ENCODE measurements around the gene BDKRB2.
"Not testable (repeated sequence)": the region's sequence is repeated elsewhere in the genome, so short reads cannot be mapped to it uniquely, and the experiment has no call there.

Gene BDKRB2

DNA sequence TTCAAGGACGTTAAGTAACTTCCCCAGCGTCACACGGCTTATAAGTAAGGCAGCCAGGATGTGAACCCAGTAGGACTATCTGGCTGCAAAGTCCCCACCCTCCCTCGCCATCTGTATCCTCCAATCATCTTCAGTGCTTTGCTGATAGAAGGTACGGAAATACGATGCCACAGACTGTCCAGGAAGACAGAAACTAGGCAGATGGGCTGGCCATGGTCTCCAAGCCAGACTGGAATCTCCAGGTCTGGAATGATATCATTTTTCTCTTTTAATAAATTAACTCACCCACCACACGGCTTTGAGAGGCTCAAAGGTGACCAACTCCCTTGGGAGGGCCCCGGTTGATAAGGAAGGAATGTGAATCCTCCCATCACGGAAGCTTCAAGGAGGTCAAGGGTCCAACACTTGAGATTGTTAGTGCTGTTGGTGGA lies 35.1 kb downstream of the BDKRB2 start:
- Mint-ChIP-seq H3K4me3 (no peak overlapping the region), H3K36me3 (ENCODE audit: low read depth) (no peaks in the 10 kb centered on the region), H3K27ac (no peak overlapping the region), H3K9me3 (no peaks in the 10 kb centered on the region), H3K4me1 (ENCODE audit: low read depth) (peaks cover 2% of the 10 kb centered on the region), H3K27me3 (ENCODE audit: low read depth) (no peaks in the 10 kb centered on the region)

DNA sequence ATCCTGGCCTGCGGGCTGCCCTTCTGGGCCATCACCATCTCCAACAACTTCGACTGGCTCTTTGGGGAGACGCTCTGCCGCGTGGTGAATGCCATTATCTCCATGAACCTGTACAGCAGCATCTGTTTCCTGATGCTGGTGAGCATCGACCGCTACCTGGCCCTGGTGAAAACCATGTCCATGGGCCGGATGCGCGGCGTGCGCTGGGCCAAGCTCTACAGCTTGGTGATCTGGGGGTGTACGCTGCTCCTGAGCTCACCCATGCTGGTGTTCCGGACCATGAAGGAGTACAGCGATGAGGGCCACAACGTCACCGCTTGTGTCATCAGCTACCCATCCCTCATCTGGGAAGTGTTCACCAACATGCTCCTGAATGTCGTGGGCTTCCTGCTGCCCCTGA lies 36.0 kb downstream of the BDKRB2 start:
- H3K36me3 Mint-ChIP-seq (ENCODE audit: low read depth): no peaks in the 10 kb centered on the region
- no peak overlapping the region for H3K4me3 Mint-ChIP-seq
- H3K27ac Mint-ChIP-seq: no peak overlapping the region
- H3K9me3 Mint-ChIP-seq: no peaks in the 10 kb centered on the region
- no peaks in the 10 kb centered on the region for H3K4me1 Mint-ChIP-seq (ENCODE audit: low read depth)
- H3K27me3 Mint-ChIP-seq (ENCODE audit: low read depth): no peaks in the 10 kb centered on the region

DNA sequence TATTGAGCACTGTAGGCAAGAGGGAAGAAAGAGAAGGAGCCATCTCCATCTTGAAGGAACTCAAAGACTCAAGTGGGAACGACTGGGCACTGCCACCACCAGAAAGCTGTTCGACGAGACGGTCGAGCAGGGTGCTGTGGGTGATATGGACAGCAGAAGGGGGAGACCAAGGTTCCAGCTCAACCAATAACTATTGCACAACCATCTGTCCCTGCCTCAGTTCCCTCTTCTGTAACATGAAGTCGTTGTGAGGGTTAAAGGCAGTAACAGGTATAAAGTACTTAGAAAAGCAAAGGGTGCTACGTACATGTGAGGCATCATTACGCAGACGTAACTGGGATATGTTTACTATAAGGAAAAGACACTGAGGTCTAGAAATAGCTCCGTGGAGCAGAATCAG lies 37.5 kb downstream of the BDKRB2 start:
- Mint-ChIP-seq H3K4me1 (ENCODE audit: low read depth) (no peaks in the 10 kb centered on the region), H3K9me3 (no peaks in the 10 kb centered on the region), H3K36me3 (ENCODE audit: low read depth) (no peaks in the 10 kb centered on the region), H3K27me3 (ENCODE audit: low read depth) (peaks cover 2% of the 10 kb centered on the region), H3K4me3 (no peak overlapping the region), H3K27ac (no peak overlapping the region)

DNA sequence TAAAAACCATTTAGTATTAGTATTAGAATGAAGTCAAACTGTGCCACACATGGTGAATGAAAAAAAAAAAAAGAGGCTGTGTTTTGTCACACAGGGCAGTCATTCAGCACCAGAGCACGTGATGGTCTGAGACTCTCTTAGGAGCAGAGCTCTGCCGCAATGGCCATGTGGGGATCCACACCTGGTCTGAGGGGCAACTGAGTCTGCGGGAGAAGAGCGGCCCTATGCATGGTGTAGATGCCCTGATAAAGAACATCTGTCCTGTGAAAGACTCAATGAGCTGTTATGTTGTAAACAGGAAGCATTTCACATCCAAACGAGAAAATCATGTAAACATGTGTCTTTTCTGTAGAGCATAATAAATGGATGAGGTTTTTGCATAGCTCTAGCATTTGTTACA lies 39.1 kb downstream of the BDKRB2 start:
- no peak overlapping the region for H3K27ac Mint-ChIP-seq
- no peaks in the 10 kb centered on the region for H3K4me1 Mint-ChIP-seq (ENCODE audit: low read depth)
- H3K4me3 Mint-ChIP-seq: no peak overlapping the region
- H3K36me3 Mint-ChIP-seq (ENCODE audit: low read depth): no peaks in the 10 kb centered on the region
- peaks cover 7% of the 10 kb centered on the region for H3K27me3 Mint-ChIP-seq (ENCODE audit: low read depth)
- no peaks in the 10 kb centered on the region for H3K9me3 Mint-ChIP-seq

DNA sequence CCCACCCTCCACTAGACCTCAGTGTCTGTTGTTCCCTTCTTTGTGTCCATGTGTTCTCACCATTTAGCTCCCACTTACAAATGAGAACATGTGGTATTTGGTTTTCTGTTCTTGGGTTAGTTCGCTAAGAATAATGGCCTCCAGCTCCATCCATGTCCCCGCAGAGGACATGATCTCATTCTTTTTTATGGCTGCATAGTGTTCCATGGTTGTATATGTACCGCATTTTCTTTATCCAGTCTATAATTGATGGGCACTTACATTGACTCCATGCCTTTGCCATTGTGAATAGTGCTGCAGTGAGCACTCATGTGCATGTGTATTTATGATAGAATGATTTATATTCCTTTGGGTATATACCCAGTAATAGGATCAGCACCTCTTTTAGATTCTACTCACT lies 40.4 kb downstream of the BDKRB2 start:
- not testable (repeated sequence) for H3K27ac Mint-ChIP-seq; H3K36me3 Mint-ChIP-seq (ENCODE audit: low read depth); H3K9me3 Mint-ChIP-seq; H3K4me3 Mint-ChIP-seq; H3K4me1 Mint-ChIP-seq (ENCODE audit: low read depth)
- H3K27me3 Mint-ChIP-seq (ENCODE audit: low read depth): peaks cover 10% of the 10 kb centered on the region

DNA sequence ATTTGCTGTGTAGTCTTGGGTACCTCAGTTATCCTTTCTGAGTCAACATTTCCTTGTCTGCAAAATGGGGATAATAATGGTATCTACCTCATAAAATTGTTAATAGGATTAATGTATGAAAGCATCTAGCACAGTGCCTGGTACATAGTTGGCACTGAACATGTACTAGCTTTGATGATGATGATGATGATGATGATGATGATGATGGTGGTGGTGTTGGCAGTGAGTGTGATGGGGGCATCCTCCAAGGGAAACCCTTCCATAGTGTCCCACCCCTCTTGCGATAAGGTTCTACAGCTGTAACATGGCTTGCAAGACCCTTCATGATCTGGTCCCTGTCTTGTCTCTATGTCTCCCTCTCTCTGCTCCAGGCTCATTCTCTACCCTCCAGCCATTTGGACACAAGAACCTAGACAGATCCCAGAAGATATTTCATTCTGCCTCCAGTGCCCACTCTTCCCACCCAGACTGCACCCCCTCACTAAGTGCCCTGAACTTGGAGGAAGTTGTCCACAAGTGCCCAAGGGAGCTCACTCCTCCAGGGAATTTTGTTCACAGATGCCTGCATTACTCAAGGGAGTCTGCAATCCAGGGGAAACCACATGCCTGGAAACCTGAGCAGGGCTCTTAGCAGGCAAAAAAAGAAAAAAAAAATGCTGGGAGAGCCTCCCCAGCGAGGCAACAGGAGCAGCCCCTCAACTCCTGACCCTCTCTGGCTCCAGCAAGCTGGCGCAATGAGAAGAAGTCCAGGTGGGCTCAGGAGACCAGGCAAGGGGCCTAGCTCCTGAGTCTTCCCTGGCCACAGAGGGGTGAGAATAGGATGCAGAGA lies 41.3 kb downstream of the BDKRB2 start:
- H3K27ac Mint-ChIP-seq: no peak overlapping the region
- no peaks in the 10 kb centered on the region for H3K4me1 Mint-ChIP-seq (ENCODE audit: low read depth)
- H3K36me3 Mint-ChIP-seq (ENCODE audit: low read depth): no peaks in the 10 kb centered on the region
- H3K9me3 Mint-ChIP-seq: no peaks in the 10 kb centered on the region
- peaks cover 10% of the 10 kb centered on the region for H3K27me3 Mint-ChIP-seq (ENCODE audit: low read depth)
- H3K4me3 Mint-ChIP-seq: no peak overlapping the region

DNA sequence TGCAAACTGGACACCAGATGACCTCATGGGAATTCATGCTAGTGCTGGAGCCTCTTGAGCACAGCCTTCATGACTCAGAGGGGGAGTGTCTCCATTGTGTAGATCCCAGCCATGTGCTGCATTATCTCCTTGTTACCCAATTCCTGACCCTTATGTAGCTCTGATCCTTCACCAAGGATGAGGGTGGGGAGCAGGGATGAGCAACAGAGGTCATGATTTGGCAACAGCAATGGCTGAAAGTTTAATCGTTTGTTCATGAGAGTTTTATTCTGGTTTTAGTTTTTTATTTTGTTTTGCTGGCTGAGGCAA lies 41.9 kb downstream of the BDKRB2 start:
- Mint-ChIP-seq H3K27me3 (ENCODE audit: low read depth) (peaks cover 10% of the 10 kb centered on the region), H3K27ac (no peak overlapping the region), H3K9me3 (no peaks in the 10 kb centered on the region), H3K4me3 (no peak overlapping the region), H3K36me3 (ENCODE audit: low read depth) (no peaks in the 10 kb centered on the region), H3K4me1 (ENCODE audit: low read depth) (no peaks in the 10 kb centered on the region)

DNA sequence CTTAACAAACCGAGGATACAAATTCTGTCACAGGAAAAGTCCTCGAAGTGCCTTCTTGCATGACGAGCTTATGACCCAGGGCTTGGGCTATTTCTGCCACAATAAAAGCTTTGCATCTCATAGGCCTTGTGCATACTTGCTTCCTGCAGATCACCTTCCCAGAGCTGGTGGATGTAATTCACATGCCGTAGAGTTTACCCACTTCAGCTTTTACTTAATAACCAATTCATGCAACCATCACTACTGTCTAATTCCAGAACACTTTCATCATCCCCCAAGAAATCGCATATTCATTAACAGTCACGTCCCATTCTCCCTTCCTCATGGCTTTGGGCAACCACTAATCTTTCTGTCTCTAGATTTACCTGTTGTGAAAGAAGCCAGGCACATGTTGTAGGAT lies 42.4 kb downstream of the BDKRB2 start:
- H3K4me1 Mint-ChIP-seq (ENCODE audit: low read depth): no peaks in the 10 kb centered on the region
- H3K9me3 Mint-ChIP-seq: no peaks in the 10 kb centered on the region
- peaks cover 10% of the 10 kb centered on the region for H3K27me3 Mint-ChIP-seq (ENCODE audit: low read depth)
- no peaks in the 10 kb centered on the region for H3K36me3 Mint-ChIP-seq (ENCODE audit: low read depth)
- H3K4me3 Mint-ChIP-seq: no peak overlapping the region
- H3K27ac Mint-ChIP-seq: no peak overlapping the region

DNA sequence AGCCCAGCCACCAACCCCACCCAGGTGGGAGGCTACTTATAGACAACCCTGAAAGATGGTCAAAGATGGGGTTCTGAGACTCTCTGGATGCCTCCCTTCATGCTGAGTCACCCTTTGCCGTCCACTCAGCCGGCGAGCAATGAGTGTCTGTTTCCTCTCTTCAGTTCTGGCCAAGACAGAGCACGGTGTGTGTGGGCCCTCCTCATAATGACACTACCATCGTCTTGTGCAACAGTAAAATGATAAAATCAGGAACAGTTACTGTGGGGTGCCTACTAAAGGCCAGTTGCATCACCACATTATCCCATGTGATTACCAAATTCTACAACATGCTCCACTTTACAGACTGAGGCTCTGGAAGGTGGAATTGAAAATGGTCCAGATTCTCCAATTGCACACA lies 44.4 kb downstream of the BDKRB2 start:
- H3K36me3 Mint-ChIP-seq (ENCODE audit: low read depth): no peaks in the 10 kb centered on the region
- no peak overlapping the region for H3K4me3 Mint-ChIP-seq
- H3K27ac Mint-ChIP-seq: no peak overlapping the region
- H3K9me3 Mint-ChIP-seq: no peaks in the 10 kb centered on the region
- peaks cover 10% of the 10 kb centered on the region for H3K27me3 Mint-ChIP-seq (ENCODE audit: low read depth)
- no peaks in the 10 kb centered on the region for H3K4me1 Mint-ChIP-seq (ENCODE audit: low read depth)

DNA sequence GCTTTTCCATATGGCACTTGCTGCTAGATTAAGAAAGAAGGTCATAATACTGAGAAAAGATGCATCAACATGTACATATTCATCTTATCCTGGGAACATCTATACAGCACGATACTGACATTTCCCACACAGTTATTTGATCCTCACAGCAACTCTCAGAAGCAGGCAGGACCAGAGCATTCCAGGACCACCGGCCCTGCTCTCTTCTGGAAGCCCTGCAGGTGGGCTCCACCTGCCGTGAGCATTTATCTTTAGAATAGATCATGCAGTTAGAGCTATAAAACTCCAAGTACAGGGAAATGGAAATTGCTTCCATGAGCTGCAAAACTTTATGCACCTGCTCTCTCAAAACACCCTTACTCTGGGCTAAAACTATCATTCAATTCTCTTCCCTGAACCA lies 45.8 kb downstream of the BDKRB2 start:
- Mint-ChIP-seq H3K9me3 (no peaks in the 10 kb centered on the region), H3K27ac (no peak overlapping the region), H3K36me3 (ENCODE audit: low read depth) (no peaks in the 10 kb centered on the region), H3K4me3 (no peak overlapping the region), H3K27me3 (ENCODE audit: low read depth) (peaks cover 10% of the 10 kb centered on the region), H3K4me1 (ENCODE audit: low read depth) (no peaks in the 10 kb centered on the region)

DNA sequence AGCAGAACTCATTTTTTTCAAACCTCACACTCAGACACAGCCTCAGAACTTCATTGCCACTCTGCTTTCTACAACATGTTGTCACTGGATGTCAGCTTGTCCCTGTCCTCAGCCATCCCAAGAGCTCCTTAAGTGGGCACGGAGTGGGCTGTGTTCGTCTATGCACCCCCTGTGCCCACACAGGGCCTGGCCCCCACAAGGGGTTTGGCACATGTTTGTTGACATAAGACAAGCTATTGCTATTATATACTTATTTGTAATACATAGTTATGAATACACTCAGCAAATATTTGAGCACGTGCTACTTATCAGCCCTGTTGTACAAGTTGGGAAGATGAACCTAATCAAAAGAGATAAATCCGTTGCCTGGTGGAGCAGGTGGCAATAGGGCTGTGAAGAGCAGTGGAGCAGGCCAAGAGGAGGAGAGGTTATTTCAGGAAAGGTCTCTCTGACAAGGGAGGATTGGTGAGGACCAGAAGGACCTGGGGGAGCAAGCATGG lies 47.1 kb downstream of the BDKRB2 start:
- Mint-ChIP-seq H3K9me3 (no peaks in the 10 kb centered on the region), H3K27me3 (ENCODE audit: low read depth) (peaks cover 10% of the 10 kb centered on the region), H3K27ac (no peak overlapping the region), H3K4me1 (ENCODE audit: low read depth) (no peaks in the 10 kb centered on the region), H3K36me3 (ENCODE audit: low read depth) (no peaks in the 10 kb centered on the region), H3K4me3 (no peak overlapping the region)

DNA sequence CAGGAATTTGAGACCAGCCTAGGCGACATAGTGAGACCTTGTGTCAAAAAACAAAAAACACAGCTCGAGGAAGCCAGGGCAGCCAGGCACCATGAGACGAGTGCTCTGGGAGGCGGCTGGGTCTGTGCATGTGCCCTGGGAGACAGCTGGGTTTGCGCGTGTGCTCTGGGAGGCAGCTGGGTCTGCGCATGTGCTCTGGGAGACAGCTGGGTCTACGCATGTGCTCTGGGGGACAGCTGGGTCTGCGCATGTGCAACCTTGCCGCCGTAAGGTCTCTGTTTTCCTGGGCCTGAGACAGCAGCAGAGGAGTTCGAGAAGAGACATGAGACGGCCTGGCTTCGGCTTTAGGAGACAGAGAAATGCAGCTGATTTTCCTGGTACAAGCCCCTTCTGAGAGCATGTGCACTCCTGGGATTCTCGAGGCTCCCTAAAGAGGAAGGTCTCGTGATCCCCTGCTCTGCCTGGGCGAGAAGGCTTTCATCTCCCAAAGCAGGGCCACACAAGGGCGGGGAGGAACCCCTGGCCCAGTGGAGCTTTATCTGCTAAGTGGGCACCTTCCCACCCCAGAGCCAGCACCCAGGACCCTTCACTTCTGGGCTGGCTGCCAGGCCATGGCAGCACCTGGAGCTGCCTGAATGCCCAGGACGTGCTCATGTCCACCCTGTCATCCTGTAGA lies 47.8 kb downstream of the BDKRB2 start:
- Mint-ChIP-seq H3K27ac (no peak overlapping the region), H3K4me3 (no peak overlapping the region), H3K4me1 (ENCODE audit: low read depth) (no peaks in the 10 kb centered on the region), H3K36me3 (ENCODE audit: low read depth) (no peaks in the 10 kb centered on the region), H3K9me3 (no peaks in the 10 kb centered on the region), H3K27me3 (ENCODE audit: low read depth) (peaks cover 8% of the 10 kb centered on the region)

DNA sequence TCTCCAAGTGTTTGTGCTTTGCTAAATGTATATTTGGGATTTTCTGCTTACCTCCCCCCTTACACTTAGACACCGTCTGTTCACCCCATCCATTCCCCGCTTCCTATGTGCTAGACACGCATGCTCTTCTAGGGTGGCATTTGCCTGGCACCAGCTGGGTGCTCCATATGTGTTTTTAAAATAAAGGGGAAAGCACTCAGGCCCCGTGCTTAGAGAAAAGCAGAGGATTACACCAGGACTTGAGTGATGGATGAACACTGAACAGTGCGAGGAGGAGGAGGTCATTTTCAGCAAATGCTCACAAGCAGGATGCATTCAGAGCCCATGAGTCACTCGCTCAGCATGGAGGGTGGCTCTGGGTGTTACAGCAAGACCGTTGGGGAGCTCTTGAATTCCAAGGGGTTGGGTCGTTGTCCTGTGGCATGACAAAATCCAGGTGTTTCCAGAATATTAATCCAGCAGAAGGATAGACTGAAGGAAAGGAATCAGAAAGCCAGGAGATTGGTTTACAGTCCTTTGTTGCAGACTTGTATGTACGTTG lies 48.4 kb downstream of the BDKRB2 start:
- H3K4me3 Mint-ChIP-seq: no peak overlapping the region
- peaks cover 10% of the 10 kb centered on the region for H3K27me3 Mint-ChIP-seq (ENCODE audit: low read depth)
- H3K9me3 Mint-ChIP-seq: no peaks in the 10 kb centered on the region
- H3K36me3 Mint-ChIP-seq (ENCODE audit: low read depth): no peaks in the 10 kb centered on the region
- H3K4me1 Mint-ChIP-seq (ENCODE audit: low read depth): no peaks in the 10 kb centered on the region
- H3K27ac Mint-ChIP-seq: no peak overlapping the region

DNA sequence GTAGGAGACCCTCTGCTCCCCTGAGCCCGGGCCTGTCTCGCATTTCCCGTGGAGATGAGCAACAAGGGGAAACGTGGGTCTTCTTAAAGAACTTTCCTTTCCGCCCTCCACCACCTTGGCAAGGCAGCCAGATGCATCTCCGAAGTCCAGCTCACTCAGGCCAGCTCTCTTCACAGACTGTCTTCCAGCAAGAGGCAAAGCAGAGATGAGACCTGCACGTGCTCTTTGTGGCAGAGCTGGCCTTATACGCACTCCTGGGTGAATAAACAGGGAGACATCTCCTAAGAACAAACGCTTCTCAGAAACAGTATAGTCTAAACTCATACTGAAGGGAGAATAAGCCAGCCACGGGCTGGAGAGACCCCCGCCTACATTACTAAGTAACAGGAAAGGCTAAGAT lies 50.0 kb downstream of the BDKRB2 start:
- H3K27ac Mint-ChIP-seq: no peak overlapping the region

More for the DNA sequence above, 50.0 kb downstream of the BDKRB2 start:
- Mint-ChIP-seq H3K4me1 (ENCODE audit: low read depth) (no peaks in the 10 kb centered on the region), H3K9me3 (no peaks in the 10 kb centered on the region), H3K36me3 (ENCODE audit: low read depth) (no peaks in the 10 kb centered on the region), H3K4me3 (no peak overlapping the region), H3K27me3 (ENCODE audit: low read depth) (peaks cover 6% of the 10 kb centered on the region)
